Neural cell (in vitro differentiated cells): ENCODE data around the gene PANX1. TPM values are rescaled to one million over a fixed set of nuclear protein-coding genes. Genes with fewer than 3 reads are reported as not detected.

ENCODE experiments used
- H2AFZ ChIP-seq: fragments of 200-600, 300-800 bp; sonication (generic), shearing (Covaris generic); 2 replicates; pipeline ENCODE4 v1.6.0; 2014; ENCODE audit warnings: low read depth, mild to moderate bottlenecking, antibody characterized with exemption, low read length, moderate library complexity
- H3F3A ChIP-seq: fragments of 200-600 bp; shearing (Covaris generic); 2 replicates; pipeline ENCODE4 v1.6.1; 2016; ENCODE audit warnings: mild to moderate bottlenecking, moderate library complexity, mixed read lengths, antibody characterized with exemption, low read length; ENCODE audit not compliant: insufficient read depth, poor library complexity, severe bottlenecking
- H3K27ac ChIP-seq: fragments of 200-600, 300-800 bp; sonication (generic), shearing (Covaris generic); 2 replicates; pipeline ENCODE4 v1.5.1; 2014; ENCODE audit warnings: mild to moderate bottlenecking, low read length, moderate library complexity
- H3K27me3 ChIP-seq: fragments of 300-800, 200-600 bp; sonication (generic), shearing (Covaris generic); 2 replicates; pipeline ENCODE4 v1.6.0; 2014; ENCODE audit warnings: mild to moderate bottlenecking, low read depth, low read length, moderate library complexity; ENCODE audit not compliant: insufficient read depth
- H3K36me3 ChIP-seq: fragments of 300-800, 200-600 bp; sonication (generic), shearing (Covaris generic); 2 replicates; pipeline ENCODE4 v1.5.1; 2014; ENCODE audit warnings: mild to moderate bottlenecking, antibody characterized with exemption, low read length, moderate library complexity; ENCODE audit not compliant: insufficient read depth
- H3K4me2 ChIP-seq: fragments of 300-800, 200-600 bp; sonication (generic), shearing (Covaris generic); 2 replicates; pipeline ENCODE4 v1.6.0; 2014; ENCODE audit warnings: mild to moderate bottlenecking, low read length
- H3K4me3 ChIP-seq: fragments of 300-800, 200-600 bp; sonication (generic), shearing (Covaris generic); 2 replicates; pipeline ENCODE4 v1.5.1; 2014; ENCODE audit warnings: mild to moderate bottlenecking, low read length, moderate library complexity
- H3K79me2 ChIP-seq: fragments of 200-600 bp; shearing (Covaris generic); replicated peaks from 2 replicates; pipeline ENCODE4 v1.6.0; 2014; ENCODE audit warnings: mild to moderate bottlenecking, low read length, moderate library complexity; ENCODE audit not compliant: insufficient read depth
- H3K9ac ChIP-seq: fragments of 300-800, 200-600 bp; sonication (generic), shearing (Covaris generic); 2 replicates; pipeline ENCODE4 v1.6.1; 2016; ENCODE audit warnings: mild to moderate bottlenecking, low read length, mixed read lengths
- H3K9me2 ChIP-seq: fragments of 200-600 bp; shearing (Covaris generic); 2 replicates; pipeline ENCODE4 v1.6.1; 2016; ENCODE audit warnings: mild to moderate bottlenecking, low read length, mixed read lengths; ENCODE audit not compliant: insufficient read depth
- H3K9me3 ChIP-seq: fragments of 200-600, 300-800 bp; sonication (generic), shearing (Covaris generic); 2 replicates; pipeline ENCODE4 v1.6.1; 2016; ENCODE audit warnings: mild to moderate bottlenecking, mixed run types, low read length, moderate library complexity, mixed read lengths
- H4K20me1 ChIP-seq: fragments of 200-600 bp; shearing (Covaris generic); 2 replicates; pipeline ENCODE4 v1.6.1; 2016; ENCODE audit warnings: mild to moderate bottlenecking, mixed run types; ENCODE audit not compliant: insufficient read depth
- EP300 ChIP-seq: fragments of 450-650 bp; conservative IDR thresholded peaks from 2 replicates; pipeline ENCODE4 v1.6.1; 2014; ENCODE audit warnings: antibody characterized with exemption, mild to moderate bottlenecking, moderate library complexity; ENCODE audit not compliant: poor library complexity, severe bottlenecking
- EZH2 ChIP-seq: fragments of 200-600, 300-800 bp; shearing (Covaris generic), sonication (generic); IDR thresholded peaks from 2 replicates; pipeline ENCODE4 v1.6.1; 2014; ENCODE audit warnings: antibody characterized with exemption, low read length, borderline replicate concordance, mild to moderate bottlenecking; ENCODE audit not compliant: insufficient read depth, poor library complexity, severe bottlenecking
- MXI1 ChIP-seq: fragments of 450-650 bp; conservative IDR thresholded peaks from 2 replicates; pipeline ENCODE4 v1.6.1; 2014; ENCODE audit warnings: antibody characterized with exemption, mild to moderate bottlenecking; ENCODE audit not compliant: poor library complexity, severe bottlenecking
- POLR2AphosphoS5 ChIP-seq: IDR thresholded peaks from 2 replicates; pipeline ENCODE4 v1.6.1; 2012
- RAD21 ChIP-seq: fragments of 450-650 bp; conservative IDR thresholded peaks from 2 replicates; pipeline ENCODE4 v1.6.1; 2014; ENCODE audit warnings: antibody characterized with exemption, mild to moderate bottlenecking, moderate library complexity
- REST ChIP-seq: IDR thresholded peaks from 2 replicates; pipeline ENCODE4 v1.6.1; 2012; ENCODE audit warnings: borderline replicate concordance
- SMC3 ChIP-seq: fragments of 450-650 bp; conservative IDR thresholded peaks from 2 replicates; pipeline ENCODE4 v1.6.1; 2014; ENCODE audit warnings: antibody characterized with exemption, mild to moderate bottlenecking, moderate library complexity; ENCODE audit not compliant: poor library complexity
- TAF1 ChIP-seq: IDR thresholded peaks from 2 replicates; pipeline ENCODE4 v1.6.1; 2012; ENCODE audit warnings: low read depth
- polyA plus RNA-seq: library from polyadenylated mRNA; depleted of rRNA; stranded (reverse); fragments of >200 nt; gene quantifications from 2 replicates; pipeline ENCODE4 v1.2.3, GENCODE V29; 2014
- TF ChIP-seq, protein P1 (sequence below): fragments of 450-650 bp; IDR thresholded peaks from 2 replicates; pipeline ENCODE4 v1.5.1; 2014; ENCODE audit warnings: antibody characterized with exemption, mild to moderate bottlenecking, moderate library complexity; ENCODE audit not compliant: poor library complexity, severe bottlenecking

The PANX1 gene
- polyA plus RNA-seq, 1 donor from 2014 or later, result 48.0 TPM

- H3K36me3 ChIP-seq, result peaks cover 5% of the 10 kb centered on the region
- H3K9me2 ChIP-seq, result no peaks in the 10 kb centered on the region
- no peaks in the 10 kb centered on the region for H3K27me3 ChIP-seq
- no peak overlapping the region for H3K9ac ChIP-seq
- H3K9me3 ChIP-seq, result no peaks in the 10 kb centered on the region
- no peak overlapping the region for H2AFZ ChIP-seq
- TF ChIP-seq, protein P1, sequence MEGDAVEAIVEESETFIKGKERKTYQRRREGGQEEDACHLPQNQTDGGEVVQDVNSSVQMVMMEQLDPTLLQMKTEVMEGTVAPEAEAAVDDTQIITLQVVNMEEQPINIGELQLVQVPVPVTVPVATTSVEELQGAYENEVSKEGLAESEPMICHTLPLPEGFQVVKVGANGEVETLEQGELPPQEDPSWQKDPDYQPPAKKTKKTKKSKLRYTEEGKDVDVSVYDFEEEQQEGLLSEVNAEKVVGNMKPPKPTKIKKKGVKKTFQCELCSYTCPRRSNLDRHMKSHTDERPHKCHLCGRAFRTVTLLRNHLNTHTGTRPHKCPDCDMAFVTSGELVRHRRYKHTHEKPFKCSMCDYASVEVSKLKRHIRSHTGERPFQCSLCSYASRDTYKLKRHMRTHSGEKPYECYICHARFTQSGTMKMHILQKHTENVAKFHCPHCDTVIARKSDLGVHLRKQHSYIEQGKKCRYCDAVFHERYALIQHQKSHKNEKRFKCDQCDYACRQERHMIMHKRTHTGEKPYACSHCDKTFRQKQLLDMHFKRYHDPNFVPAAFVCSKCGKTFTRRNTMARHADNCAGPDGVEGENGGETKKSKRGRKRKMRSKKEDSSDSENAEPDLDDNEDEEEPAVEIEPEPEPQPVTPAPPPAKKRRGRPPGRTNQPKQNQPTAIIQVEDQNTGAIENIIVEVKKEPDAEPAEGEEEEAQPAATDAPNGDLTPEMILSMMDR, result no peak
- TF ChIP-seq REST (no peak), MXI1 (no peak), EZH2 (no peak), SMC3 (no peak), EP300 (no peak), POLR2AphosphoS5 (no peak), TAF1 (no peak), RAD21 (no peak)
- H3K79me2 ChIP-seq, result no peaks in the 10 kb centered on the region
- H3K4me2 ChIP-seq, result no peak overlapping the region
- no peak overlapping the region for H3K4me3 ChIP-seq
- H3K27ac ChIP-seq, result no peak overlapping the region
- H4K20me1 ChIP-seq, result no peaks in the 10 kb centered on the region
- no peaks in the 10 kb centered on the region for H3F3A ChIP-seq
Measured at GRCh38 chr11:94181943-94182342, 53.3 kb downstream of the PANX1 start.

DNA sequence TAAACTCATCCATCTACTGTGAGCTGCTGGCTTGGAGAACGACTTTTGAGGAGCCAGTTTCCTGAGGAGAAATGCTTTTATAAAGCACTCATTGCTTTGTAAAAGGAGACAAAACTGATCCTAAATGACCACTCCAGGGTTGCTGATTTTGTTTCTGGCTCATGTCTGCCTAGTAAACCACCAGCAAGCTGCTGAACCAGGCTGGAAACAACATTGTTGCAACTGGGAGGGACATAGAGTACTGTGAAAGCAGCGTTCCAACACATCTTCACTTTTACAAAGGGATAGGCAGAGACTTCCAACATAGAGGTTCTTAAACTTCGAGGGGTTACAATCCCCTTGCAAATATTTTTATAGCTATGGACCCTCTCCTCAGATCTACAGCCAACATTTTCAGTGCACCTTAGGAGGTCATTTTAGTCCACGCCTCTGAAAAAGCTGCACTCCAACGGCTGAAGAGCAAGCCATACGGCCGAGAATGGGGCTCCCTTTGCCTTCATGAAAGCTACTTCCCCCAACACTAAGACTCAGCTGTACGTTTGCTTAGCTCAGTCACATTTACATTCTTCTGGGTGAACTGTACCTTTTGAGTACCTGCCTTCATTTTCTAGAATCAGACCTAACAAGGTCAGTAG lies 54.7 kb downstream of the PANX1 start:
- Histone ChIP-seq H3K36me3 (peaks cover 5% of the 10 kb centered on the region), H3K27me3 (no peaks in the 10 kb centered on the region), H3K9ac (no peak overlapping the region), H3F3A (no peaks in the 10 kb centered on the region), H3K79me2 (no peaks in the 10 kb centered on the region), H3K9me3 (no peaks in the 10 kb centered on the region), H3K27ac (no peak overlapping the region), H2AFZ (no peak overlapping the region), H3K4me2 (no peak overlapping the region), H4K20me1 (no peaks in the 10 kb centered on the region), H3K9me2 (no peaks in the 10 kb centered on the region), H3K4me3 (no peak overlapping the region)
- TF ChIP-seq MXI1, result no peak
- no peak for TF ChIP-seq EP300
- TF ChIP-seq POLR2AphosphoS5, result no peak
- TF ChIP-seq, protein P1, result no peak
- TF ChIP-seq SMC3, result no peak
- TF ChIP-seq TAF1, result no peak
- TF ChIP-seq REST, result no peak
- TF ChIP-seq RAD21, result no peak
- TF ChIP-seq EZH2, result no peak
